ENCODE measurements around the gene FGGY. TPM values are rescaled to one million over a fixed set of nuclear protein-coding genes. Genes with fewer than 3 reads are reported as not detected.

FGGY gene
- total RNA-seq, 1 experiment from 2014 or later = 9.7 TPM

DNA sequence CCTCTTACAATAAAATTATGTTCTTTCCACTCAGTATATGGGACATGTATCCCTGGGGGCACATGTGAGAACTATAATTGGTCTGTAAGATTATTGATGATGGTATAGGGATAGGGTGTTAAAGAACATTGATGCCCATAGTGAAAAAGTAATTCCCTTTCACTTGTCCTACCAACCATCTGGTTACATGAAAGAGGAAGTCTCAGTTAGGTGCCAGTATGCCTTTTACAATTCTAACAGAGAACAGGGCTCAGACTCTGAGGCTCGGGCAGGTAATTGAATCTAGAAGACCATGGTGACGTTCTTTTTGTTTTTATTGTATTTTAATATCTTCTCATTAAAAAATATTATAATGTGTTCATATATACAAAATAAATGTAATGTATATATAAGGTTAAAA, 113.6 kb downstream of the FGGY start:
- no peak for DNase-seq (ENCODE audit: low read depth)

DNA sequence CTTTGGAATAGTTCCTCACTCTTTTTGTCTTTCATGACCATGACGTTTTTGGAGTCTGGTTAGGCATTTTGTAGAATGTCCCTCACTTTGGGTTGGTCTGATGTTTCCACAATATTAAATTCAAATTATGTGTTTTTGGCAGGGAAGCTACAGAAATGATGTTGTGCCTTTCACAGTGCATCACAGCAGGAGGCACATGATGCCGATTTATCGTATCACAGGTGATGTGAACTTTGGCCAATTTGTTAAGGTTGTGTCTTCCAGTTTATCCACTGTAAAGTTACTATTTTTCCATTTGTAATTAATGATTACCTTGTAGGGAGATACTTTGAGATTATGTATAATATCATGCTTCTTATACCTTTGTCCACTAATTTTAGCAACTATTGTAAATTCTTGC, 114.3 kb downstream of the FGGY start:
- no peak for DNase-seq (ENCODE audit: low read depth)

- DNase-seq (ENCODE audit: low read depth) = no peak
Measured at GRCh38 chr1:59412718-59413326, 115.9 kb downstream of the FGGY start.

DNA sequence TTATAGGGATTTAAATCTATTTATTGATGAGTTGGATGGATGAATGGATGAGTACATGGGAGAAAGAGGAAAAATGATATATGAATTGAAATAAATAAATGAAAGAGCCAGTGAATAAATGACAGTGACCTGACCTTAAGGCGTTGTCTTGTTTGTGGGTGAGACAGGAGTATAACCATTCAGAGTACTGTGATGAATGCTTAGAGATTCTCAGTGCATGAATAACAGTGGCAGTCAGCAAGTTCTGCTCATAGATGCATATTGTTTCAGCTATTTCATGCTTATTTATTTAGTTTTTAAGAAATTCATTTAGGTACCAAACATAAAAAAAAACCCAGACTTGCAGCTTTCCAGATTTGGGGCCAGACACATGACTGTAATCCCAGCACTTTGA, 116.4 kb downstream of the FGGY start:
- no peak for DNase-seq (ENCODE audit: low read depth)

GRCh38 chr1:59414406-59415133, 117.7 kb downstream of the FGGY start:
- DNase-seq (ENCODE audit: low read depth) = peak; percentile 62

- DNase-seq (ENCODE audit: low read depth) = no peak
Measured at GRCh38 chr1:59415286-59415850, 118.5 kb downstream of the FGGY start.

GRCh38 chr1:59415881-59416280, 119.0 kb downstream of the FGGY start:
- no peak for DNase-seq (ENCODE audit: low read depth)

- no peak for DNase-seq (ENCODE audit: low read depth)
Measured at GRCh38 chr1:59417406-59417805, 120.5 kb downstream of the FGGY start.

- no peak for DNase-seq (ENCODE audit: low read depth)
Measured at GRCh38 chr1:59418363-59419144, 121.7 kb downstream of the FGGY start.

- DNase-seq (ENCODE audit: low read depth) = no peak
Measured at GRCh38 chr1:59419361-59420140, 122.7 kb downstream of the FGGY start.

- no peak for DNase-seq (ENCODE audit: low read depth)
Measured at GRCh38 chr1:59421232-59421920, 124.5 kb downstream of the FGGY start.

DNA sequence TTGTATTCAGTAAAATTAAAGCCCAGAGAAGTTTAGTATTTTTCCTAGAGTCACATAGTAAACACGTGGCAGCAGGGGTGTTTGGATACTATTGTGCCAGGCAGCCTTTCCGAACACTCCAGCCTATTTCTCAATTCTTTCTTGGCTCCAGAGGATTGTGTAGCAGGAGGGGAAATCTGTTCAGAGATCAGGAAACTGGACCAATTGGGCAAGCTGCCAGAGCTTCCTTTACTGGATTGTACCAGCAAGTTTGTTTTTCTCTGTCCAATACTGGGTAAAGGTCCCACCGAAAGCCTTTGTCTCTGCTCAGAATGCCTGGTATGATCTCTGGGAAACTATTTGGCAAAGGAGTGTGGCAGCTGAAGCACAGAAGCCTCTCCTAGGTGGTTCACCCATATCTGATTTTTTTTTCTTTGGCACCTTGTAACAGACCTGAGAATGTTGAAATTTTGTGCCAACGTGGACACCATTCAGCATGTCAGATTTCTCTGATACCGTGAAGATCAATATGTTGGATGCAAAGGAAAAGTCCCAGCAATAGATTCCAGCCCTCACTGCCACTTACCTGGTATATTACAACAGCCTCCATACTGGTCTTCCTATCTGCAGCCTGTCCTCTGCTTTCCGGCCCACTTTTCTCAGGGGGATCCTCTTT, 126.2 kb downstream of the FGGY start:
- DNase-seq (ENCODE audit: low read depth) = no peak

GRCh38 chr1:59427155-59427554, 130.3 kb downstream of the FGGY start:
- peak; percentile 92 for DNase-seq (ENCODE audit: low read depth)

DNA sequence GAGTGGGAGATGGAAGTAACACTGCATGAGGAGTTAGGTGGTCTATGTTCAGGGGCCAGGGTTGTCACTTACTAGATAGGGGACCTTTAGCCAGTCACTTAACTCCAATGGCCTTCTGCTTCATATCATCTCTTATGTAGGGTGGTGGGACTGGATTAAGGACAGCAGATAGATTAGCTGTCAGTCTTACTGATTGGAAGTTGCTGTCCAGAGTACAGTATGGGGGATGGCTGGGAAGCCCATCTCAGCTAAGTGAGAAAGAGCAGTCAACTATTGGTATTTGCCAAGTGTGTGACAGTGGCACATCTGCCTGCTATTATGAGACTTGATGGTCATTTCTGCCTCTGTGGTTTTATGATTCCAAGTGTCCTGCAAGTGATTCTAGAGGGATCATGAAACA, 130.9 kb downstream of the FGGY start:
- no peak for DNase-seq (ENCODE audit: low read depth)

- DNase-seq (ENCODE audit: low read depth) = no peak
Measured at GRCh38 chr1:59428828-59429227, 131.9 kb downstream of the FGGY start.

- DNase-seq (ENCODE audit: low read depth) = no peak
Measured at GRCh38 chr1:59429656-59430055, 132.8 kb downstream of the FGGY start.

GRCh38 chr1:59431566-59432294, 134.8 kb downstream of the FGGY start:
- DNase-seq (ENCODE audit: low read depth) = peak; percentile 57

- no peak for DNase-seq (ENCODE audit: low read depth)
Measured at GRCh38 chr1:59432531-59433439, 135.9 kb downstream of the FGGY start.
